PC-3 (cell line): Measurements from ENCODE around the gene EMSY. TPM values are rescaled to one million over a fixed set of nuclear protein-coding genes. Genes with fewer than 3 reads are reported as not detected.

ENCODE experiments used
- ATAC-seq: fragments of 200-7000 bp; cut with Tn5 transposase; 2 replicates; pipeline ENCODE4 v1.9.1; 2020; ENCODE audit warnings: mild to moderate bottlenecking, moderate library complexity
- BruUV-seq: library from RNA; stranded (reverse); fragments of 400-500 nt; replicated peaks from 2 replicates; lab custom pipeline; 2021; lab: Mats Ljungman, UMichigan
- CTCF ChIA-PET: fragments of 300-600 bp; sonication (Branson Sonifier 250); formaldehyde crosslinking; loops from one replicate; lab custom pipeline; 2022; ENCODE audit warnings: antibody characterized with exemption; lab: Charles Lee
- POLR2A ChIA-PET: fragments of 300-600 bp; sonication (Branson Sonifier 250); formaldehyde crosslinking; loops from one replicate; lab custom pipeline; 2022; ENCODE audit warnings: antibody characterized with exemption; ENCODE audit not compliant: unreplicated experiment; lab: Charles Lee
- DNase-seq: peaks from one replicate; pipeline ENCODE4 v3.0.0-alpha.2; 2015
- H2AFZ ChIP-seq: fragments of 300-600 bp; sonication (generic); 2 replicates; pipeline ENCODE4 v1.6.0; 2016; ENCODE audit warnings: antibody characterized with exemption, low read length
- H3F3A ChIP-seq: fragments of 300-600 bp; sonication (generic); one replicate; pipeline ENCODE4 v1.6.0; 2017; ENCODE audit warnings: antibody characterized with exemption, low read length, control low read depth, mild to moderate bottlenecking; ENCODE audit not compliant: unreplicated experiment
- H3K27ac ChIP-seq: fragments of 300-600 bp; sonication (generic); 2 replicates; pipeline ENCODE4 v1.5.1; 2016; ENCODE audit warnings: mild to moderate bottlenecking, low read length
- H3K27me3 ChIP-seq: fragments of 300-600 bp; sonication (generic); 2 replicates; pipeline ENCODE4 v1.6.1; 2016; ENCODE audit warnings: low read length, mixed read lengths
- H3K36me3 ChIP-seq: fragments of 300-600 bp; sonication (generic); 2 replicates; pipeline ENCODE4 v1.6.1; 2016; ENCODE audit warnings: low read depth, mixed run types, low read length, mixed read lengths
- H3K4me1 ChIP-seq: fragments of 300-600 bp; sonication (generic); 2 replicates; pipeline ENCODE4 v1.5.1; 2016; ENCODE audit warnings: low read length; ENCODE audit not compliant: insufficient read depth
- H3K4me2 ChIP-seq: fragments of 300-600 bp; sonication (generic); 2 replicates; pipeline ENCODE4 v1.6.0; 2016; ENCODE audit warnings: low read length
- H3K4me3 ChIP-seq: fragments of 300-600 bp; sonication (generic); 2 replicates; pipeline ENCODE4 v1.5.1; 2016; ENCODE audit warnings: mild to moderate bottlenecking, low read length, mixed read lengths
- H3K79me2 ChIP-seq: fragments of 300-600 bp; sonication (generic); 2 replicates; pipeline ENCODE4 v1.6.1; 2017; ENCODE audit warnings: low read length, mixed read lengths
- H3K9ac ChIP-seq: fragments of 300-600 bp; sonication (generic); 2 replicates; pipeline ENCODE4 v1.6.0; 2016; ENCODE audit warnings: mild to moderate bottlenecking, low read length
- H3K9me2 ChIP-seq: fragments of 300-600 bp; sonication (generic); replicated peaks from 2 replicates; pipeline ENCODE4 v1.6.1; 2016; ENCODE audit warnings: mixed run types, low read length, mixed read lengths
- H3K9me3 ChIP-seq: fragments of 300-600 bp; sonication (generic); 2 replicates; pipeline ENCODE4 v1.6.1; 2016; ENCODE audit warnings: low read length, mixed read lengths
- H4K20me1 ChIP-seq: fragments of 300-600 bp; sonication (generic); 2 replicates; pipeline ENCODE4 v1.6.1; 2016; ENCODE audit warnings: low read length, mixed read lengths
- CTCF ChIP-seq: fragments of 300-600 bp; sonication (generic); conservative IDR thresholded peaks from 2 replicates; pipeline ENCODE4 v1.5.1; 2017; ENCODE audit warnings: antibody characterized with exemption, low read depth, mild to moderate bottlenecking, low read length
- EZH2 ChIP-seq: fragments of 300-600 bp; sonication (generic); IDR thresholded peaks from one replicate; pipeline ENCODE4 v1.6.1; 2017; ENCODE audit warnings: antibody characterized with exemption, mild to moderate bottlenecking, low read length; ENCODE audit not compliant: unreplicated experiment
- EZH2phosphoT487 ChIP-seq: fragments of 300-600 bp; sonication (generic); IDR thresholded peaks from 2 replicates; pipeline ENCODE4 v1.6.1; 2018; ENCODE audit warnings: mild to moderate bottlenecking, antibody characterized with exemption, low read length, borderline replicate concordance
- intact Hi-C: fragments of 100-400 bp; cut with micrococcal nuclease; formaldehyde crosslinking; loops from 2 replicates; pipeline ENCODE4 v1.9.0; 2023
- total RNA-seq: library from RNA; depleted of rRNA; stranded (reverse); fragments of >200 nt; gene quantifications from 2 replicates; pipeline ENCODE4 v1.2.3, GENCODE V29; 2014

EMSY gene
- total RNA-seq, 1 experiment from 2014 or later, result 51.1 TPM

GRCh38 chr11:76552987-76553386, 108.2 kb downstream of the EMSY start:
- H3K36me3 ChIP-seq, result peaks cover 8% of the 10 kb centered on the region; the same call in 1 of the 2 replicates
- H3K4me1 ChIP-seq, result no peaks in the 10 kb centered on the region
- TF ChIP-seq CTCF (no peak), EZH2 (no peak), EZH2phosphoT487 (no peak)
- ChIA-PET CTCF (no interaction called here), POLR2A (no interaction called here)
- no peaks in the 10 kb centered on the region for H3K9me2 ChIP-seq
- H3K27ac ChIP-seq, result no peak overlapping the region
- no peaks in the 10 kb centered on the region for H4K20me1 ChIP-seq
- H3K4me3 ChIP-seq, result no peak overlapping the region
- H3K79me2 ChIP-seq, result no peaks in the 10 kb centered on the region
- H3F3A ChIP-seq, result no peaks in the 10 kb centered on the region
- no peak overlapping the region for H3K4me2 ChIP-seq
- intact Hi-C loops, result no loop called here
- ATAC-seq, result no peak
- no peak overlapping the region for H3K9ac ChIP-seq
- H2AFZ ChIP-seq, result no peak overlapping the region
- BruUV-seq, result no TSS peak
- no peaks in the 10 kb centered on the region for H3K27me3 ChIP-seq
- H3K9me3 ChIP-seq, result no peaks in the 10 kb centered on the region
- no peak for DNase-seq

- ATAC-seq (no peak), DNase-seq (no peak)
- Histone ChIP-seq H3K79me2 (no peaks in the 10 kb centered on the region), H3K4me3 (no peak overlapping the region), H3K27ac (no peak overlapping the region), H3K9me3 (no peaks in the 10 kb centered on the region), H3K9me2 (no peaks in the 10 kb centered on the region), H3K9ac (no peak overlapping the region), H2AFZ (no peak overlapping the region), H3K4me2 (no peak overlapping the region), H3K36me3 (peaks cover 8% of the 10 kb centered on the region; the same call in 1 of the 2 replicates), H4K20me1 (no peaks in the 10 kb centered on the region), H3K27me3 (no peaks in the 10 kb centered on the region), H3K4me1 (no peaks in the 10 kb centered on the region), H3F3A (no peaks in the 10 kb centered on the region)
- POLR2A ChIA-PET, result no interaction called here
- CTCF ChIA-PET, result no interaction called here
- TF ChIP-seq EZH2 (no peak), CTCF (no peak)
- intact Hi-C loops, result no loop called here
- BruUV-seq, result no TSS peak
Observed at GRCh38 chr11:76553554-76554476, 109.0 kb downstream of the EMSY start.

GRCh38 chr11:76554767-76555166, 109.9 kb downstream of the EMSY start:
- Histone ChIP-seq H3K79me2 (no peaks in the 10 kb centered on the region), H3K36me3 (peaks cover 8% of the 10 kb centered on the region; the same call in 1 of the 2 replicates), H2AFZ (no peak overlapping the region), H3F3A (no peaks in the 10 kb centered on the region), H3K27ac (no peak overlapping the region), H3K4me1 (peaks cover 5% of the 10 kb centered on the region), H4K20me1 (no peaks in the 10 kb centered on the region), H3K27me3 (no peaks in the 10 kb centered on the region), H3K9me2 (no peaks in the 10 kb centered on the region), H3K9me3 (no peaks in the 10 kb centered on the region), H3K9ac (no peak overlapping the region), H3K4me3 (no peak overlapping the region), H3K4me2 (no peak overlapping the region)
- DNase-seq, result no peak
- no peak for ATAC-seq
- intact Hi-C loops, result no loop called here
- ChIA-PET POLR2A (no interaction called here), CTCF (no interaction called here)
- TF ChIP-seq EZH2 (no peak), CTCF (no peak), EZH2phosphoT487 (no peak)
- no TSS peak for BruUV-seq
